SK-N-SH treated with all-trans-retinoic acid at 6 μM for 48 hours (cell line): ENCODE results near the gene FAM13A.

Experiments
- ATAC-seq: fragments of 200-7000 bp; cut with Tn5 transposase; 3 replicates; pipeline ENCODE4 v1.9.1; 2020; ENCODE audit warnings: mild to moderate bottlenecking, moderate library complexity
- BACH2 ChIP-seq: fragments of 250-450 bp; sonication (Bioruptor Pico); IDR thresholded peaks from 2 replicates; pipeline ENCODE4 v1.9.0; 2021; ENCODE audit warnings: mild to moderate bottlenecking, borderline replicate concordance
- CREB5 ChIP-seq: fragments of 250-450 bp; sonication (Bioruptor Pico); IDR thresholded peaks from 2 replicates; pipeline ENCODE4 v1.5.1; 2020; ENCODE audit warnings: low read depth, mild to moderate bottlenecking, moderate library complexity
- CSDC2 ChIP-seq: fragments of 250-450 bp; sonication (Bioruptor Pico); IDR thresholded peaks from 2 replicates; pipeline ENCODE4 v1.5.0; 2020; ENCODE audit warnings: mild to moderate bottlenecking, moderate library complexity
- CSRNP3 ChIP-seq: fragments of 250-450 bp; sonication (Bioruptor Pico); IDR thresholded peaks from 2 replicates; pipeline ENCODE4 v1.5.1; 2021; ENCODE audit warnings: mild to moderate bottlenecking, moderate library complexity
- ISL1 ChIP-seq: fragments of 250-450 bp; sonication (Bioruptor Pico); IDR thresholded peaks from 2 replicates; pipeline ENCODE4 v2.1.2; 2022; ENCODE audit warnings: mild to moderate bottlenecking, moderate library complexity
- OSR1 ChIP-seq: fragments of 250-450 bp; sonication (Bioruptor Pico); IDR thresholded peaks from 2 replicates; pipeline ENCODE4 v1.8.0; 2022; ENCODE audit warnings: moderate library complexity, mild to moderate bottlenecking, inconsistent platforms
- PATZ1 ChIP-seq: fragments of 250-450 bp; sonication (Bioruptor Pico); IDR thresholded peaks from 2 replicates; pipeline ENCODE4 v1.8.0; 2020; ENCODE audit warnings: mild to moderate bottlenecking, moderate library complexity, borderline replicate concordance
- POU6F1 ChIP-seq: fragments of 250-450 bp; sonication (Bioruptor Pico); IDR thresholded peaks from 2 replicates; pipeline ENCODE4 v1.8.0; 2021; ENCODE audit warnings: low read depth, mild to moderate bottlenecking, moderate library complexity, borderline replicate concordance
- PPARA ChIP-seq: fragments of 250-450 bp; sonication (Bioruptor Pico); IDR thresholded peaks from 2 replicates; pipeline ENCODE4 v1.5.0; 2020; ENCODE audit warnings: mild to moderate bottlenecking, borderline replicate concordance
- RARB ChIP-seq: fragments of 250-450 bp; sonication (Bioruptor Pico); IDR thresholded peaks from 2 replicates; pipeline ENCODE4 v1.8.0; 2021; ENCODE audit warnings: mild to moderate bottlenecking, moderate library complexity
- SNAI2 ChIP-seq: fragments of 250-450 bp; sonication (Bioruptor Pico); IDR thresholded peaks from 2 replicates; pipeline ENCODE4 v1.5.0; 2020; ENCODE audit warnings: mild to moderate bottlenecking, moderate library complexity
- TCF4 ChIP-seq: fragments of 250-450 bp; sonication (Bioruptor Pico); IDR thresholded peaks from 2 replicates; pipeline ENCODE4 v1.8.0; 2021; ENCODE audit warnings: mild to moderate bottlenecking, moderate library complexity, borderline replicate concordance
- TOX ChIP-seq: fragments of 250-450 bp; sonication (Bioruptor Pico); IDR thresholded peaks from 2 replicates; pipeline ENCODE4 v1.8.0; 2021; ENCODE audit warnings: mild to moderate bottlenecking, moderate library complexity, borderline replicate concordance
- TSHZ2 ChIP-seq: fragments of 250-450 bp; sonication (Bioruptor Pico); IDR thresholded peaks from 2 replicates; pipeline ENCODE4 v1.5.0; 2020; ENCODE audit warnings: mild to moderate bottlenecking, moderate library complexity
- ZC3H10 ChIP-seq: fragments of 250-450 bp; sonication (Bioruptor Pico); IDR thresholded peaks from 2 replicates; pipeline ENCODE4 v1.5.1; 2021; ENCODE audit warnings: mild to moderate bottlenecking, moderate library complexity
- ZFP3 ChIP-seq: fragments of 250-450 bp; sonication (Bioruptor Pico); IDR thresholded peaks from 2 replicates; pipeline ENCODE4 v1.5.0; 2020; ENCODE audit warnings: mild to moderate bottlenecking, moderate library complexity
- ZFP30 ChIP-seq: fragments of 450-650 bp; formaldehyde crosslinking; IDR thresholded peaks from 2 replicates; pipeline ENCODE4 v1.5.0; 2022; ENCODE audit warnings: mild to moderate bottlenecking, moderate library complexity
- ZNF565 ChIP-seq: fragments of 450-650 bp; formaldehyde crosslinking; conservative IDR thresholded peaks from 2 replicates; pipeline ENCODE4 v1.5.0; 2020; ENCODE audit warnings: low read depth, mild to moderate bottlenecking, moderate library complexity
- ZNF70 ChIP-seq: fragments of 450-650 bp; formaldehyde crosslinking; IDR thresholded peaks from 2 replicates; pipeline ENCODE4 v1.5.0; 2020; ENCODE audit warnings: mild to moderate bottlenecking, moderate library complexity
- ZNF8 ChIP-seq: fragments of 450-650 bp; formaldehyde crosslinking; IDR thresholded peaks from 2 replicates; pipeline ENCODE4 v1.5.0; 2020; ENCODE audit warnings: mild to moderate bottlenecking, moderate library complexity

Gene FAM13A

GRCh38 chr4:88725143-88725542 is 331.8 kb downstream of the FAM13A start:
- ATAC-seq = no peak
- TF ChIP-seq ZC3H10 (CRISPR knock-in tag) (no peak), POU6F1 (no peak), ZNF8 (no peak), ZNF565 (CRISPR knock-in tag) (no peak), OSR1 (CRISPR knock-in tag) (no peak), TOX (CRISPR knock-in tag) (no peak), CSDC2 (CRISPR knock-in tag) (no peak), ZNF70 (CRISPR knock-in tag) (no peak), CSRNP3 (CRISPR knock-in tag) (no peak), ZFP30 (CRISPR knock-in tag) (no peak), TSHZ2 (CRISPR knock-in tag) (no peak), BACH2 (no peak), ZFP3 (no peak), CREB5 (CRISPR knock-in tag) (no peak), RARB (CRISPR knock-in tag) (no peak), PATZ1 (CRISPR knock-in tag) (no peak), SNAI2 (CRISPR knock-in tag) (no peak)

GRCh38 chr4:88724406-88724805 is 332.6 kb downstream of the FAM13A start:
- ATAC-seq = no peak
- TF ChIP-seq RARB (CRISPR knock-in tag) (no peak), ZNF565 (CRISPR knock-in tag) (no peak), ZC3H10 (CRISPR knock-in tag) (no peak), PPARA (CRISPR knock-in tag) (no peak), TOX (CRISPR knock-in tag) (no peak), CREB5 (CRISPR knock-in tag) (no peak), CSRNP3 (CRISPR knock-in tag) (no peak), ZNF8 (no peak), BACH2 (no peak), POU6F1 (no peak), CSDC2 (CRISPR knock-in tag) (no peak), ISL1 (CRISPR knock-in tag) (no peak), ZFP30 (CRISPR knock-in tag) (no peak), ZNF70 (CRISPR knock-in tag) (no peak), TCF4 (CRISPR knock-in tag) (no peak)
- TF ChIP-seq, all 23 proteins: peak for 0
